ENCODE measurements around the gene PRDM8. TPM values are rescaled to one million over a fixed set of nuclear protein-coding genes. Genes with fewer than 3 reads are reported as not detected.

The PRDM8 gene
- polyA plus RNA-seq, 2 of the 4 experiments (the other 2 are of a cell fraction), result 0.10 to 0.14 TPM

GRCh38 chr4:80151981-80152380 is 45.3 kb upstream of the PRDM8 start (continued):
- no peak for TF ChIP-seq CTCF (IDR thresholded peaks at IDR 0.05)
- TF ChIP-seq JUN (IDR thresholded peaks at IDR 0.05), result no peak
- no peak for TF ChIP-seq ESRRA (IDR thresholded peaks at IDR 0.05; ENCODE audit: borderline replicate concordance, low read length)
- TF ChIP-seq RFX5 (IDR thresholded peaks at IDR 0.05), result no peak
- no peak for TF ChIP-seq NFE2L2 (conservative IDR thresholded peaks at IDR 0.05; ENCODE audit: low read length)
- no peak for TF ChIP-seq FOXS1 (CRISPR knock-in tag; IDR thresholded peaks at IDR 0.05)
- TF ChIP-seq ZSCAN20 (CRISPR knock-in tag; IDR thresholded peaks at IDR 0.05), result no peak
- no peak for TF ChIP-seq HES2 (IDR thresholded peaks at IDR 0.05)
- TF ChIP-seq CBX8 (IDR thresholded peaks at IDR 0.05), result no peak

DNA sequence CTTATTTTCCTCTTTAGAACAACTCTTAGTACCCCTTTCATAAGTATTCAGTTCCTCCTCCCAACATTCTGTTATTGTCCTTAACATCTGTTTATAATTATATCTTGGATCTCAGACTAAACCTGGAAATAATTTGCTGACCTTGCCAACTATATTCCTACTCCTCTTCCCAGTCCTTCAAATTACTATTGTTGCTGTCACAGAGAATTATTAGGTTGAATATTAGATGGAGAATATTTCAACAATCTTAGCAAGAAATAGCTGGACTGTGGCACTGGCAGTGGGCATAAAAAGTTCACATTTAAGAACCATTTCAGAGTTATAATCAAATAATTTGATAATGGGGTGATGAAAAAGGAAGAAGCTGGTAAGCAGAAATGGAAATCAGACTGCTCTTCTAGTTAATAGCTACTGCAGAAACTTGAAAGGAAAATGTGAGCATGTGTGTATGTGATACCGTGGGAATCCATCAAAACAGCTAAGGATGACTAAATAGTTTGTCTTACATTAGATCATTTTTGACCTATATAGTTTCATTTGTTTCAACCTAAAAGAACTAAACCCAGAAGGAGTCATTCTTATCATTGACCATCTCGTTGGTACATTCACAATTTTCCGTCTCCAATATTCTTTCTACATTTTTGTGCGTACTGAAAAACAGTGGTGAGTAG is 43.3 kb upstream of the PRDM8 start:
- ChIA-PET POLR2A (no interaction called here), CTCF (interaction anchor here (0.6 kb wide), 1 partner anchor 592 kb away, joined by 3 read pairs; no protein-coding TSS in a partner anchor)
- no peak for ATAC-seq
- WGBS (ENCODE audit: missing lambda C conversion rate), result 58% methylated on average over 4 of the region's 4 CpGs
- no peaks in the 10 kb centered on the region for H3K9me3 ChIP-seq
- no peak overlapping the region for H3K4me3 ChIP-seq
- FAIRE-seq, result no peak
- TF ChIP-seq PHF8 (IDR thresholded peaks at IDR 0.05; ENCODE audit: borderline replicate concordance, low read depth) (no peak), NPAS2 (CRISPR knock-in tag; IDR thresholded peaks at IDR 0.05; ENCODE audit: borderline replicate concordance) (no peak), RFX5 (IDR thresholded peaks at IDR 0.05) (no peak), TP53 (CRISPR knock-in tag; IDR thresholded peaks at IDR 0.05) (no peak), EHF (CRISPR knock-in tag; IDR thresholded peaks at IDR 0.05) (no peak), JUN (IDR thresholded peaks at IDR 0.05) (no peak), BCL3 (IDR thresholded peaks at IDR 0.05) (no peak), EHMT2 (IDR thresholded peaks at IDR 0.05; ENCODE audit: low read depth) (no peak), PBX3 (IDR thresholded peaks at IDR 0.05) (no peak), HMGXB4 (CRISPR knock-in tag; IDR thresholded peaks at IDR 0.05; ENCODE audit: borderline replicate concordance) (no peak), ATOH8 (CRISPR knock-in tag; IDR thresholded peaks at IDR 0.05; ENCODE audit: low read depth) (no peak), RAD21 (conservative IDR thresholded peaks at IDR 0.05 in 1 of 2, IDR thresholded peaks at IDR 0.05 in 1 of 2) (no peak), EP300 (IDR thresholded peaks at IDR 0.05) (no peak), RARB (CRISPR knock-in tag; IDR thresholded peaks at IDR 0.05) (no peak), KDM5A (IDR thresholded peaks at IDR 0.05) (no peak), HES2 (IDR thresholded peaks at IDR 0.05) (no peak)
- H3K4me1 ChIP-seq, result no peaks in the 10 kb centered on the region
- DNase-seq (ENCODE audit: low read depth in 1 of 2, low spot score in 1 of 2), result no peak
- no peak overlapping the region for H3K27ac ChIP-seq
- H3K4me2 ChIP-seq, result no peak overlapping the region
